Bronchial epithelial cell (primary cell): Measurements from ENCODE around the gene ENDOV. TPM values are rescaled to one million over a fixed set of nuclear protein-coding genes. Genes with fewer than 3 reads are reported as not detected.

Source experiments
- DNase-seq: peaks from one replicate; pipeline ENCODE4 v3.0.0-alpha.2; 2010; ENCODE audit warnings: low read depth
- FAIRE-seq: peaks from 2 replicates; lab custom pipeline; 2011; peaks lifted over from hg19 to GRCh38; lab: Jason Lieb, UNC
- H3K27me3 ChIP-seq: 2 replicates; pipeline ENCODE4 v1.5.1; 2011; ENCODE audit warnings: low read length; ENCODE audit not compliant: control insufficient read depth, insufficient read depth
- H3K36me3 ChIP-seq: 2 replicates; pipeline ENCODE4 v1.5.1; 2011; ENCODE audit warnings: low read length; ENCODE audit not compliant: control insufficient read depth, insufficient read depth
- H3K4me3 ChIP-seq: 2 replicates; pipeline ENCODE4 v1.5.1; 2011; ENCODE audit warnings: mild to moderate bottlenecking, low read depth, low read length, control low read depth
- CTCF ChIP-seq: IDR thresholded peaks from 2 replicates; pipeline ENCODE4 v1.5.1; 2011; ENCODE audit warnings: mild to moderate bottlenecking, moderate library complexity, low read length, control low read depth, inconsistent platforms; ENCODE audit not compliant: insufficient read depth, severe bottlenecking
- total RNA-seq: library from RNA; depleted of rRNA; stranded (reverse); fragments of >200 nt; gene quantifications from 2 replicates; pipeline ENCODE4 v1.2.1, GENCODE V29; 2014

The ENDOV gene
- total RNA-seq, 1 donor from 2014 or later = 19.5 TPM

GRCh38 chr17:80379348-80379747, 35.6 kb upstream of the ENDOV start:
- TF ChIP-seq CTCF = no peak
- peaks cover 37% of the 10 kb centered on the region for H3K36me3 ChIP-seq

GRCh38 chr17:80380068-80380467, 34.9 kb upstream of the ENDOV start:
- DNase-seq (no peak), FAIRE-seq (no peak)
- Histone ChIP-seq H3K36me3 (peaks cover 34% of the 10 kb centered on the region), H3K4me3 (no peak overlapping the region), H3K27me3 (no peaks in the 10 kb centered on the region)
- TF ChIP-seq CTCF = no peak

More at GRCh38 chr17:80379348-80379747, 35.6 kb upstream of the ENDOV start:
- Histone ChIP-seq H3K27me3 (no peaks in the 10 kb centered on the region), H3K4me3 (no peak overlapping the region)
- FAIRE-seq = no peak
- no peak for DNase-seq

GRCh38 chr17:80380555-80381002, 34.4 kb upstream of the ENDOV start:
- no peak for FAIRE-seq
- no peaks in the 10 kb centered on the region for H3K27me3 ChIP-seq
- peaks cover 34% of the 10 kb centered on the region for H3K36me3 ChIP-seq

GRCh38 chr17:80381416-80381923, 33.5 kb upstream of the ENDOV start:
- Histone ChIP-seq H3K36me3 (peaks cover 33% of the 10 kb centered on the region), H3K4me3 (no peak overlapping the region), H3K27me3 (no peaks in the 10 kb centered on the region)
- TF ChIP-seq CTCF = no peak
- DNase-seq (no peak), FAIRE-seq (no peak)

More at GRCh38 chr17:80380555-80381002, 34.4 kb upstream of the ENDOV start:
- no peak overlapping the region for H3K4me3 ChIP-seq
- no peak for DNase-seq
- no peak for TF ChIP-seq CTCF

GRCh38 chr17:80382446-80382845, 32.5 kb upstream of the ENDOV start:
- no peak overlapping the region for H3K4me3 ChIP-seq
- H3K27me3 ChIP-seq = no peaks in the 10 kb centered on the region
- no peak for TF ChIP-seq CTCF
- no peak for DNase-seq
- no peak for FAIRE-seq
- peaks cover 35% of the 10 kb centered on the region for H3K36me3 ChIP-seq

- Histone ChIP-seq H3K4me3 (no peak overlapping the region), H3K36me3 (peaks cover 33% of the 10 kb centered on the region), H3K27me3 (no peaks in the 10 kb centered on the region)
- TF ChIP-seq CTCF = no peak
- no peak for FAIRE-seq
- no peak for DNase-seq
Observed at GRCh38 chr17:80382956-80383355, 32.0 kb upstream of the ENDOV start.
